Smooth muscle cell (in vitro differentiated cells): Measurements from ENCODE around the gene NDST1. TPM values are rescaled to one million over a fixed set of nuclear protein-coding genes. Genes with fewer than 3 reads are reported as not detected.

Experiments used
- DNase-seq: peaks from one replicate; lab custom pipeline; 2025; ENCODE audit not compliant: unreplicated experiment; lab: John Stamatoyannopoulos, UW
- H2AFZ ChIP-seq: fragments of 200-600 bp; sonication (generic); 2 replicates; pipeline ENCODE4 v1.6.0; 2016; ENCODE audit warnings: antibody characterized with exemption, low read depth, mild to moderate bottlenecking
- H3F3A ChIP-seq: fragments of 200-600 bp; sonication (generic); 2 replicates; pipeline ENCODE4 v1.6.0; 2017; ENCODE audit warnings: antibody characterized with exemption, low read depth
- H3K27ac ChIP-seq: fragments of 200-600 bp; sonication (generic); 2 replicates; pipeline ENCODE4 v1.5.1; 2016; ENCODE audit warnings: low read depth, mild to moderate bottlenecking
- H3K27me3 ChIP-seq: fragments of 200-600 bp; sonication (generic); 2 replicates; pipeline ENCODE4 v1.6.1; 2016; ENCODE audit warnings: low read depth, mild to moderate bottlenecking
- H3K36me3 ChIP-seq: fragments of 200-600 bp; sonication (generic); 2 replicates; pipeline ENCODE4 v1.5.1; 2016; ENCODE audit warnings: low read depth
- H3K4me1 ChIP-seq: fragments of 200-600 bp; sonication (generic); 2 replicates; pipeline ENCODE4 v1.5.1; 2016; ENCODE audit warnings: low read depth
- H3K4me2 ChIP-seq: fragments of 200-600 bp; sonication (generic); 2 replicates; pipeline ENCODE4 v1.6.0; 2016; ENCODE audit warnings: mild to moderate bottlenecking
- H3K4me3 ChIP-seq: fragments of 200-600 bp; sonication (generic); 2 replicates; pipeline ENCODE4 v1.5.1; 2016; ENCODE audit warnings: mild to moderate bottlenecking
- H3K79me2 ChIP-seq: fragments of 200-600 bp; sonication (generic); 2 replicates; pipeline ENCODE4 v1.6.0; 2016; ENCODE audit warnings: low read depth, mild to moderate bottlenecking
- H3K9ac ChIP-seq: fragments of 200-600 bp; sonication (generic); 2 replicates; pipeline ENCODE4 v1.6.0; 2016; ENCODE audit warnings: low read depth
- H3K9me3 ChIP-seq: fragments of 200-600 bp; sonication (generic); replicated peaks from 2 replicates; pipeline ENCODE4 v1.5.1; 2016; ENCODE audit warnings: low read depth
- H4K20me1 ChIP-seq: fragments of 200-600 bp; sonication (generic); 2 replicates; pipeline ENCODE4 v1.6.0; 2016; ENCODE audit warnings: low read depth
- CTCF ChIP-seq: fragments of 200-600 bp; sonication (generic); IDR thresholded peaks from 2 replicates; pipeline ENCODE4 v1.5.1; 2017; ENCODE audit warnings: borderline replicate concordance, mild to moderate bottlenecking, antibody characterized with exemption; ENCODE audit not compliant: insufficient read depth, poor library complexity, severe bottlenecking
- WGBS: methylation state at CpG from one replicate; pipeline ENCODE4 v1.1.7; 2016; ENCODE audit warnings: low lambda C conversion rate; 5-methylcytosine and 5-hydroxymethylcytosine counted together
- polyA plus RNA-seq: library from polyadenylated mRNA; unstranded; fragments of >200 nt; fragmentation: Nextera tagmentation; extraction: Ambion mirVana; gene quantifications from 2 replicates; pipeline ENCODE4 v1.2.1, GENCODE V29; 2016
- total RNA-seq: library from RNA; depleted of rRNA; stranded (reverse); fragments of >200 nt; gene quantifications from 2 replicates; pipeline ENCODE4 v1.2.3, GENCODE V29; 2014

NDST1 gene
- total and polyA plus RNA-seq, 2 experiments from 2014 or later, result 32.4 to 53.0 TPM

GRCh38 chr5:150576449-150576949, 68.6 kb downstream of the NDST1 start:
- Histone ChIP-seq H3K27me3 (no peaks in the 10 kb centered on the region), H3K4me3 (no peak overlapping the region), H3K9ac (no peak overlapping the region), H3K36me3 (no peaks in the 10 kb centered on the region), H3K4me2 (no peak overlapping the region), H3K9me3 (no peaks in the 10 kb centered on the region), H3K27ac (no peak overlapping the region), H3K4me1 (peaks cover under 1% of the 10 kb centered on the region), H3F3A (no peaks in the 10 kb centered on the region), H3K79me2 (no peaks in the 10 kb centered on the region), H2AFZ (no peak overlapping the region), H4K20me1 (no peaks in the 10 kb centered on the region)
- WGBS, result 98% methylated on average over 6 of the region's 7 CpGs
- TF ChIP-seq CTCF, result no peak
- DNase-seq, result no peak

GRCh38 chr5:150577378-150578139, 69.6 kb downstream of the NDST1 start:
- Histone ChIP-seq H3K79me2 (no peaks in the 10 kb centered on the region), H3K9ac (no peak overlapping the region), H2AFZ (no peak overlapping the region), H3K27ac (no peak overlapping the region), H4K20me1 (no peaks in the 10 kb centered on the region), H3K4me3 (no peak overlapping the region), H3K36me3 (no peaks in the 10 kb centered on the region), H3K4me1 (peaks cover 11% of the 10 kb centered on the region), H3K4me2 (no peak overlapping the region), H3K27me3 (no peaks in the 10 kb centered on the region), H3K9me3 (no peaks in the 10 kb centered on the region), H3F3A (no peaks in the 10 kb centered on the region)
- WGBS, result 92% methylated on average over 10 of the region's 10 CpGs
- DNase-seq, result no peak
- TF ChIP-seq CTCF, result no peak

- H3K79me2 ChIP-seq, result no peaks in the 10 kb centered on the region
- WGBS, result 88% methylated on average over 16 of the region's 16 CpGs
Observed at GRCh38 chr5:150578781-150579461, 71.0 kb downstream of the NDST1 start.

More at GRCh38 chr5:150578781-150579461, 71.0 kb downstream of the NDST1 start:
- no peaks in the 10 kb centered on the region for H3K36me3 ChIP-seq
- H3K4me1 ChIP-seq, result peaks cover 14% of the 10 kb centered on the region
- H3K9ac ChIP-seq, result no peak overlapping the region
- no peak overlapping the region for H3K27ac ChIP-seq
- no peak for TF ChIP-seq CTCF
- H3F3A ChIP-seq, result no peaks in the 10 kb centered on the region
- no peak for DNase-seq
- no peaks in the 10 kb centered on the region for H3K27me3 ChIP-seq
- H3K9me3 ChIP-seq, result no peaks in the 10 kb centered on the region
- H4K20me1 ChIP-seq, result no peaks in the 10 kb centered on the region
- no peak overlapping the region for H3K4me2 ChIP-seq
- H3K4me3 ChIP-seq, result no peak overlapping the region
- H2AFZ ChIP-seq, result no peak overlapping the region
